Sigmoid colon (tissue), 4 donors: Measurements from ENCODE around the gene FXR2.

Source experiments
- EP300 ChIP-seq, 4 donors: sonication (generic); formaldehyde crosslinking; IDR thresholded peaks; one replicate each; pipeline ENCODE4 v1.6.1; 2017; ENCODE audit warnings: antibody characterized with exemption in 4 of 4
- TF ChIP-seq, protein P1 (sequence below), 4 experiments: fragments of 450-650 bp in 3 of 4; fragments of 200-600 bp in 1 of 4; IDR thresholded peaks; one replicate each; pipeline ENCODE4 v1.5.1; 2016 to 2019; ENCODE audit warnings: antibody characterized with exemption in 4 of 4, mild to moderate bottlenecking in 3 of 4, moderate library complexity in 2 of 4

GRCh38 chr17:7626307-7626706, 11.6 kb upstream of the FXR2 start:
- TF ChIP-seq, protein P1, sequence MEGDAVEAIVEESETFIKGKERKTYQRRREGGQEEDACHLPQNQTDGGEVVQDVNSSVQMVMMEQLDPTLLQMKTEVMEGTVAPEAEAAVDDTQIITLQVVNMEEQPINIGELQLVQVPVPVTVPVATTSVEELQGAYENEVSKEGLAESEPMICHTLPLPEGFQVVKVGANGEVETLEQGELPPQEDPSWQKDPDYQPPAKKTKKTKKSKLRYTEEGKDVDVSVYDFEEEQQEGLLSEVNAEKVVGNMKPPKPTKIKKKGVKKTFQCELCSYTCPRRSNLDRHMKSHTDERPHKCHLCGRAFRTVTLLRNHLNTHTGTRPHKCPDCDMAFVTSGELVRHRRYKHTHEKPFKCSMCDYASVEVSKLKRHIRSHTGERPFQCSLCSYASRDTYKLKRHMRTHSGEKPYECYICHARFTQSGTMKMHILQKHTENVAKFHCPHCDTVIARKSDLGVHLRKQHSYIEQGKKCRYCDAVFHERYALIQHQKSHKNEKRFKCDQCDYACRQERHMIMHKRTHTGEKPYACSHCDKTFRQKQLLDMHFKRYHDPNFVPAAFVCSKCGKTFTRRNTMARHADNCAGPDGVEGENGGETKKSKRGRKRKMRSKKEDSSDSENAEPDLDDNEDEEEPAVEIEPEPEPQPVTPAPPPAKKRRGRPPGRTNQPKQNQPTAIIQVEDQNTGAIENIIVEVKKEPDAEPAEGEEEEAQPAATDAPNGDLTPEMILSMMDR (IDR thresholded peaks at IDR 0.05), result no peak
- TF ChIP-seq EP300 (IDR thresholded peaks at IDR 0.05), result no peak
